Vagina (tissue), 2 donors: Measurements from ENCODE around the gene TADA2A. TPM values are rescaled to one million over a fixed set of nuclear protein-coding genes. Genes with fewer than 3 reads are reported as not detected.
A peak's percentile ranks its signal among the peaks of the same experiment; 100 is the strongest.

Experiments
- DNase-seq, 2 donors: peaks; one replicate each; pipeline ENCODE4 v3.0.0-alpha.2; 2017; ENCODE audit errors: extremely low spot score in 2 of 2
- H3K27ac ChIP-seq: fragments of 200-600 bp; sonication (generic); one replicate; pipeline ENCODE4 v1.5.1; 2019
- H3K27me3 ChIP-seq: fragments of 200-600 bp; sonication (generic); one replicate; pipeline ENCODE4 v1.5.1; 2019
- H3K36me3 ChIP-seq, 2 donors: fragments of 200-600 bp; sonication (generic); one replicate each; pipeline ENCODE4 v1.5.1; 2017 to 2019
- H3K4me1 ChIP-seq: fragments of 200-600 bp; sonication (generic); one replicate; pipeline ENCODE4 v1.5.1; 2019
- H3K4me3 ChIP-seq, 2 donors: fragments of 200-600 bp; sonication (generic); 1 replicate in 1 of 2; 2 replicates in 1 of 2; pipeline ENCODE4 v1.5.1; 2016 to 2019
- H3K9me3 ChIP-seq: fragments of 200-600 bp; sonication (generic); one replicate; pipeline ENCODE4 v1.5.1; 2019
- CTCF ChIP-seq, 3 experiments: fragments of 450-650 bp in 2 of 3; fragments of 200-600 bp in 1 of 3; sonication (generic) in 1 of 3; IDR thresholded peaks; one replicate each; pipeline ENCODE4 v1.5.1; 2017 to 2019; ENCODE audit warnings: antibody characterized with exemption in 3 of 3, mild to moderate bottlenecking in 2 of 3, moderate library complexity in 2 of 3
- POLR2A ChIP-seq, 2 donors: fragments of 450-650 bp; IDR thresholded peaks; one replicate each; pipeline ENCODE4 v1.6.1; 2017; ENCODE audit warnings: antibody characterized with exemption in 2 of 2, mild to moderate bottlenecking in 2 of 2, moderate library complexity in 2 of 2
- POLR2AphosphoS5 ChIP-seq, 2 donors: sonication (generic); formaldehyde crosslinking; IDR thresholded peaks; one replicate each; pipeline ENCODE4 v1.9.0; 2017; ENCODE audit warnings: antibody characterized with exemption in 2 of 2, mild to moderate bottlenecking in 2 of 2, low read depth in 1 of 2; ENCODE audit not compliant: insufficient read depth in 1 of 2
- intact Hi-C: fragments of 100-400 bp; cut with DNase I; formaldehyde crosslinking; loops from one replicate; pipeline ENCODE4 v1.15.1; 2023
- total RNA-seq: library from RNA; depleted of rRNA; stranded (reverse); fragments of >200 nt; gene quantifications from one replicate; pipeline ENCODE4 v1.2.3, GENCODE V29; 2016

TADA2A gene
- total RNA-seq, 1 donor from 2014 or later: 44.2 TPM

DNA sequence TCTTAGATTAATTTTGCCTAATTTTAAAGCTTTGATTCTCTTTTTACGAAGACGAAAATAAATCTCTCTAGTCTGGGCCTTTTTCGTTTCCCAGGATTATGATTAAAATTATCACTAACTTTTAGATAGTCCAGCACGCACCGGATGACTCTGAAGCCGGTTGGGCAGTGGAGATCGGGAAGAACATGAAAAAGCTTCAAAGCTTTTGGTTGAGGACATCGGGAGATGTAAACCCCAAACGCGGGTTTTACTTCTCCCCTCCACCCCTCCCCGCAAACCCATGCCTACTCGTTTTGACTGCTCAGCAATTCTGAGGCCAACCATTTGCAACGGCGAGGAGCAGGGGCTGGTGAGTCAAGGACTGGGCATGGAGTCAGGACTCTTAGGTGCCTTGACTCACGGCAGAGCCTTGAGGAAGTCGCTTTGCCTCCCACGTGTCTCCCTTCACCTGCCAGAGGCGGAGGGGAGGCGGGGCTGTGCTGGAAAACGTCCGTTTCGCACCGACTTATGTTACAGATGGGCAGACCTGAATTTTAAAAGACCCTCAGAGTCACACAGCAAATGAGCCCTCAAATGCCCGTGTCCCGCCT lies 82.0 kb downstream of the TADA2A start:
- Histone ChIP-seq H3K36me3 (no peaks in the 10 kb centered on the region), H3K27me3 (no peaks in the 10 kb centered on the region), H3K9me3 (no peaks in the 10 kb centered on the region), H3K4me1 (peaks cover 39% of the 10 kb centered on the region), H3K4me3 (peak overlapping the region; percentile 71 to 94), H3K27ac (peak overlapping the region; percentile 95)
- peak in 1 of 2 donors; percentile 96 for DNase-seq
- TF ChIP-seq POLR2AphosphoS5 (IDR thresholded peaks at IDR 0.05; ENCODE audit: insufficient read depth in 1 of 2, low read depth in 1 of 2) (peak in 1 of 2 donors; percentile 61), CTCF (IDR thresholded peaks at IDR 0.05) (no peak)
- intact Hi-C loops: no loop called here

DNA sequence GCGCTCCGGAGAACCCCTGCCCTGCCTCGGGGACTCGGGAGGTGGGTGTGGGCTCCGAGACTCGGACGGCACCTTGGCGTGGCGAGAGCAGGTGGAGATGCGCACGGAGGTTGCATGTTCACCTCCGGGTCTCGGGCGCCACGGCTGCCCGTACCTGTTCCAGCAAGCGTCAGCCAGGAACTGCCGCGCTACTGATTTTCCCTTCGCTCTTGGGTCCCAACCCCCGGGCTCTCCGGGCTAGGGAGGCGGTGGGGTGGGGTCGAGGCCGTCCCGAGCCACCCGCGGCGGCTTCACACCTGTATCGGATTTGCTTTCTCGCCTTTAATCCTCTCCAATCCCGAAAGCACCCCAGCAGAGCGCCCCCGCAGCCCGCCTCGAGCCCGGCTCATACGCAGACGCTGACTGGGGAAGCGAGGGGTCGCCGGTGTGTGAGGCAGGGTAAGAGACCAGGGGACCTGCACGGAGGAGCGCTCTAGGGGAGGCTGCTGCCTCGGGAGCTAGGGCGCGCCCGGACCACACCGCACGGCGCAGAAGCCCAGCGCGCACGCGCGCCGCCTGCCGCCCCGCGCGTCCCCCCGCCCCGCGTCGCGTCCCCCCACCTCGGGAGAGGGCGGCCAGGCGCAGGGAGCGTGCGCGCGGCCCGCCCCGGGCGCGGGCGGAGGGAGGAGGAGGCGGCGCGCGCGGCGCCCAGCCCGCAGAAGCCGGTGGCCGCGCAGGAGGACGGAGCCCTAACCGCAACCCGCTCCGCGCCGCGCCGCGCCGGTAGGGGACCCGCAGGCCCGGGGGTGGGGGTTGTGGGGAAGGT lies 82.7 kb downstream of the TADA2A start, which contains the start of gene DUSP14:
Gene DUSP14 (plus strand): TSS at position 695 of the 805 bp plus-strand sequence. CDS start 22,382 bp downstream, outside the sequence.
- DNase-seq: no peak
- peak within 1 kb of the TSS; percentile 95 for H3K27ac ChIP-seq
- H3K4me1 ChIP-seq: peaks cover 39% of the 10 kb centered on the region
- no peaks in the 10 kb centered on the region for H3K36me3 ChIP-seq
- peak within 1 kb of the TSS; percentile 71 to 94 for H3K4me3 ChIP-seq
- H3K27me3 ChIP-seq: no peaks in the 10 kb centered on the region
- intact Hi-C loops: no loop called here
- H3K9me3 ChIP-seq: no peaks in the 10 kb centered on the region
- TF ChIP-seq POLR2AphosphoS5 (IDR thresholded peaks at IDR 0.05; ENCODE audit: insufficient read depth in 1 of 2, low read depth in 1 of 2): peak in 1 of 2 donors; percentile 71
- TF ChIP-seq CTCF (IDR thresholded peaks at IDR 0.05): no peak
- peak in 1 of 2 donors; percentile 54 for TF ChIP-seq POLR2A (IDR thresholded peaks at IDR 0.05)

- peak overlapping the region; percentile 71 to 94 for H3K4me3 ChIP-seq
- DNase-seq: no peak
- TF ChIP-seq CTCF (IDR thresholded peaks at IDR 0.05) (no peak), POLR2A (IDR thresholded peaks at IDR 0.05) (no peak), POLR2AphosphoS5 (IDR thresholded peaks at IDR 0.05; ENCODE audit: insufficient read depth in 1 of 2, low read depth in 1 of 2) (no peak)
- peak overlapping the region; percentile 93 for H3K27ac ChIP-seq
- peaks cover 44% of the 10 kb centered on the region for H3K4me1 ChIP-seq
- no peaks in the 10 kb centered on the region for H3K27me3 ChIP-seq
- no peaks in the 10 kb centered on the region for H3K36me3 ChIP-seq
- H3K9me3 ChIP-seq: no peaks in the 10 kb centered on the region
- intact Hi-C loops: no loop called here
Measured at GRCh38 chr17:37490022-37490587, 83.4 kb downstream of the TADA2A start.

DNA sequence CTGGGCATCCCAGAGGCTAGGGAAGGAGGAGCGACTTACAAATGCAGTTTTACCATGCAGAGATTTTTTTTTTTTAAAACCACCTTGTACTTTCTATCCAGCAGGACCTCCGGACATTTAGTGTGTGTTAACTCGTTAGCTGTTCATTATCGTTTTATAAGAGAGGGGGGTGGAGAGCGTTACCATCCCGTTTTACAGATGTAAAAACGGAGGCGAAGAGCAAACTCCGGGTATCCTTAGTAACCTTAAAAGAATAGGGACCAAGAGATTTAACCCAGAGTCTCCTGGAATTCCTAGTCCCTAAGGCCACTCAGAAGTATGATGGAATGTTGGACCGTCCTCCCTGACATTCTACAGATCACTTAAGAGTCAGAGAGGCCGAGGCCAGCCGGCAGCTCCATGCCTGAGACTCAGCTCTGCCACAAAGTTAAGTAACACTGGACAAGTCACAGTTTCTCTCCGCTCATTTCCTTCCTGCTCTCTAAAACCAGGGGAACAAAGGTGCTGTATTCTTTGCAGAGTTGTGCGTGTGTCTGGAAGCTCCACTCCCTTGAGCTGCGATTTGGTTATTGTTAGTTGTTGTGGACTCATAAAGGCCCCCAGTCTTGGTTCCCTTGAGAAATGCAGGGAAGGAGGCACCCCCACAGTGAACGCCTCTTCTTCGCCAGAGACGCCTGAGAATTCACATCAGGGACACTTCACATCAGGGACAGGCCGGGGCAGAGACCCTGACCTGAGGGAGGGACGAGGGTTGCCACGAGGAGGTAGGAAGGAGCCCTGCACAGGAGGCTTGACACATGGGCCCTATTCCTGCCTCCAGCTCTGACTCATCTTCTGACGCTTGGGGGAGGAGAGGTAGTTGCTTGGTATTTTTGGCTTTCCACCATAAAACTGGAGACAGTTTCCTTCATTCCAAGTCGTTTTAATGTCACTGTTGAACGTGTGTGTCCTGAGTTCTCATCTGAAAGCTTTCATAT lies 84.2 kb downstream of the TADA2A start:
- Histone ChIP-seq H3K4me3 (peak overlapping the region; percentile 71 to 94), H3K9me3 (no peaks in the 10 kb centered on the region), H3K27me3 (no peaks in the 10 kb centered on the region), H3K4me1 (peaks cover 45% of the 10 kb centered on the region), H3K27ac (peak overlapping the region; percentile 93), H3K36me3 (no peaks in the 10 kb centered on the region)
- no peak for DNase-seq
- TF ChIP-seq CTCF (IDR thresholded peaks at IDR 0.05): no peak
- no peak for TF ChIP-seq POLR2A (IDR thresholded peaks at IDR 0.05)
- peak; percentile 53 to 58 for TF ChIP-seq POLR2AphosphoS5 (IDR thresholded peaks at IDR 0.05; ENCODE audit: insufficient read depth in 1 of 2, low read depth in 1 of 2)
- intact Hi-C loops: no loop called here
